HG03095 (cell line): ENCODE data around the gene DGKG.

Experiments used
- ATAC-seq: cut with Tn5 transposase; IDR thresholded peaks from one replicate; pipeline ENCODE4 v1.9.1; 2021; ENCODE audit warnings: moderate library complexity; ENCODE audit not compliant: unreplicated experiment

The DGKG gene

GRCh38 chr3:186151077-186151971 is 210.7 kb downstream of the DGKG start:
- no peak for ATAC-seq

GRCh38 chr3:186150041-186150830 is 211.8 kb downstream of the DGKG start:
- ATAC-seq: no peak

GRCh38 chr3:186149319-186149960 is 212.6 kb downstream of the DGKG start:
- ATAC-seq: no peak

- ATAC-seq: no peak
Observed at GRCh38 chr3:186144257-186144656, 217.8 kb downstream of the DGKG start.

GRCh38 chr3:186143250-186143649 is 218.8 kb downstream of the DGKG start:
- no peak for ATAC-seq

GRCh38 chr3:186142393-186142932 is 219.6 kb downstream of the DGKG start:
- ATAC-seq: no peak

GRCh38 chr3:186141790-186142189 is 220.2 kb downstream of the DGKG start:
- no peak for ATAC-seq

GRCh38 chr3:186138272-186138981 is 223.6 kb downstream of the DGKG start:
- ATAC-seq: no peak

GRCh38 chr3:186137051-186137685 is 224.9 kb downstream of the DGKG start:
- ATAC-seq: no peak

GRCh38 chr3:186133980-186134379 is 228.1 kb downstream of the DGKG start:
- no peak for ATAC-seq

- no peak for ATAC-seq
Observed at GRCh38 chr3:186132487-186132886, 229.5 kb downstream of the DGKG start.

- ATAC-seq: no peak
Observed at GRCh38 chr3:186129206-186129605, 232.8 kb downstream of the DGKG start.

- ATAC-seq: no peak
Observed at GRCh38 chr3:186128158-186128557, 233.9 kb downstream of the DGKG start.

- ATAC-seq: no peak
Observed at GRCh38 chr3:186127463-186127862, 234.6 kb downstream of the DGKG start.

GRCh38 chr3:186125118-186125517 is 236.9 kb downstream of the DGKG start:
- no peak for ATAC-seq

- ATAC-seq: no peak
Observed at GRCh38 chr3:186124592-186124991, 237.4 kb downstream of the DGKG start.

- ATAC-seq: no peak
Observed at GRCh38 chr3:186123012-186123411, 239.0 kb downstream of the DGKG start.

GRCh38 chr3:186121968-186122367 is 240.1 kb downstream of the DGKG start:
- no peak for ATAC-seq

GRCh38 chr3:186121278-186121677 is 240.8 kb downstream of the DGKG start:
- ATAC-seq: no peak

GRCh38 chr3:186119499-186119898 is 242.5 kb downstream of the DGKG start:
- ATAC-seq: no peak
